K562 (cell line): ENCODE data around the gene KITLG.

Source experiments
- SIRT6 ChIP-seq: IDR thresholded peaks from one replicate; pipeline ENCODE4 v1.6.1; 2012; ENCODE audit warnings: low read depth, mild to moderate bottlenecking, control low read depth, inconsistent platforms, low read length, moderate library complexity
- ZNF79 ChIP-seq: fragments of 250-450 bp; sonication (Bioruptor Pico); IDR thresholded peaks from 2 replicates; pipeline ENCODE4 v1.4.0; 2020; ENCODE audit warnings: low read depth, mild to moderate bottlenecking, moderate library complexity
- TF ChIP-seq, protein P1 (sequence below), 3 experiments: IDR thresholded peaks in 2 of 3; conservative IDR thresholded peaks in 1 of 3; 2 replicates each; pipeline ENCODE4 v1.5.1; 2011 to 2012; ENCODE audit warnings: low read length in 3 of 3, mild to moderate bottlenecking in 3 of 3, control low read depth in 2 of 3, improper control_type of control experiment in 1 of 3, inconsistent platforms in 1 of 3, low read depth in 1 of 3, mixed read lengths in 1 of 3, moderate library complexity in 1 of 3; ENCODE audit not compliant: insufficient read depth in 2 of 3
- TF ChIP-seq, protein P2 (sequence below): IDR thresholded peaks from 2 replicates; pipeline ENCODE4 v1.6.1; 2016; ENCODE audit warnings: missing genetic modification characterization, missing compliant biosample characterization
- TF ChIP-seq, protein P3 (sequence below): fragments of 250-450 bp; sonication (Bioruptor Pico); IDR thresholded peaks from 2 replicates; pipeline ENCODE4 v1.5.0; 2021

DNA sequence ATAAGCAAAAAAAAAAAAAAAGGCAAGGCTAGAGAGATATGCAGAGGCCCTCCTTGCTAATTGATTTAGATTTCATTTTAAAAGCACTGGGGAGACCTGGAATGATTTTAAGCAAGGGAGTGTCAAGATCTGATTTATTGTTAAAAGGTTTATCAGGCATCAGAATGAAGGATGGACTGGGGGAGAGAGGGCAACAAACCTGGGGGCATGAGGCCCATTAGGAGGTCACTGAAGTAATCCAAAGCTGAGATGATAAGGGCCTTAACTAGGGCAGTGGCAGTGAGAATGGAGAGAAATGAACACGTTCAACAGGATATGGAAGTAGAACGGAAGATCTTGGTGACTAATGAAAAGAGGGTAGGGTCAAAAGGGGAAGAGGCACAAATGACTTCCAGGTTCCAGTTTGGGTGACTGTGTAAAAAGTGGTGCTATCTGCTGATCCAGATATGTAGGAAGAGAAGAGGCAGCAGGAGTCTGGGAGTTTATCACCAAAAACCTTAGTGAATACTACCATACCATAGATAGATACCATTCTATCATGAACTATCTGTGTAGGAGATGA is 24.0 kb downstream of the KITLG start:
- no peak for TF ChIP-seq ZNF79
- TF ChIP-seq, protein P1, sequence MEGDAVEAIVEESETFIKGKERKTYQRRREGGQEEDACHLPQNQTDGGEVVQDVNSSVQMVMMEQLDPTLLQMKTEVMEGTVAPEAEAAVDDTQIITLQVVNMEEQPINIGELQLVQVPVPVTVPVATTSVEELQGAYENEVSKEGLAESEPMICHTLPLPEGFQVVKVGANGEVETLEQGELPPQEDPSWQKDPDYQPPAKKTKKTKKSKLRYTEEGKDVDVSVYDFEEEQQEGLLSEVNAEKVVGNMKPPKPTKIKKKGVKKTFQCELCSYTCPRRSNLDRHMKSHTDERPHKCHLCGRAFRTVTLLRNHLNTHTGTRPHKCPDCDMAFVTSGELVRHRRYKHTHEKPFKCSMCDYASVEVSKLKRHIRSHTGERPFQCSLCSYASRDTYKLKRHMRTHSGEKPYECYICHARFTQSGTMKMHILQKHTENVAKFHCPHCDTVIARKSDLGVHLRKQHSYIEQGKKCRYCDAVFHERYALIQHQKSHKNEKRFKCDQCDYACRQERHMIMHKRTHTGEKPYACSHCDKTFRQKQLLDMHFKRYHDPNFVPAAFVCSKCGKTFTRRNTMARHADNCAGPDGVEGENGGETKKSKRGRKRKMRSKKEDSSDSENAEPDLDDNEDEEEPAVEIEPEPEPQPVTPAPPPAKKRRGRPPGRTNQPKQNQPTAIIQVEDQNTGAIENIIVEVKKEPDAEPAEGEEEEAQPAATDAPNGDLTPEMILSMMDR (IDR thresholded peaks at IDR 0.05 in 2 of 3, conservative IDR thresholded peaks at IDR 0.05 in 1 of 3; ENCODE audit: insufficient read depth in 2 of 3, low read depth in 1 of 3, low read length in 3 of 3), result no peak
- TF ChIP-seq, protein P2, sequence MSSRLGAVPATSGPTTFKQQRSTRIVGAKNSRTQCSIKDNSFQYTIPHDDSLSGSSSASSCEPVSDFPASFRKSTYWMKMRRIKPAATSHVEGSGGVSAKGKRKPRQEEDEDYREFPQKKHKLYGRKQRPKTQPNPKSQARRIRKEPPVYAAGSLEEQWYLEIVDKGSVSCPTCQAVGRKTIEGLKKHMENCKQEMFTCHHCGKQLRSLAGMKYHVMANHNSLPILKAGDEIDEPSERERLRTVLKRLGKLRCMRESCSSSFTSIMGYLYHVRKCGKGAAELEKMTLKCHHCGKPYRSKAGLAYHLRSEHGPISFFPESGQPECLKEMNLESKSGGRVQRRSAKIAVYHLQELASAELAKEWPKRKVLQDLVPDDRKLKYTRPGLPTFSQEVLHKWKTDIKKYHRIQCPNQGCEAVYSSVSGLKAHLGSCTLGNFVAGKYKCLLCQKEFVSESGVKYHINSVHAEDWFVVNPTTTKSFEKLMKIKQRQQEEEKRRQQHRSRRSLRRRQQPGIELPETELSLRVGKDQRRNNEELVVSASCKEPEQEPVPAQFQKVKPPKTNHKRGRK, result no peak
- TF ChIP-seq, protein P3, sequence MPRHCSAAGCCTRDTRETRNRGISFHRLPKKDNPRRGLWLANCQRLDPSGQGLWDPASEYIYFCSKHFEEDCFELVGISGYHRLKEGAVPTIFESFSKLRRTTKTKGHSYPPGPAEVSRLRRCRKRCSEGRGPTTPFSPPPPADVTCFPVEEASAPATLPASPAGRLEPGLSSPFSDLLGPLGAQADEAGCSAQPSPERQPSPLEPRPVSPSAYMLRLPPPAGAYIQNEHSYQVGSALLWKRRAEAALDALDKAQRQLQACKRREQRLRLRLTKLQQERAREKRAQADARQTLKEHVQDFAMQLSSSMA (CRISPR knock-in tag), result no peak
- TF ChIP-seq SIRT6, result no peak
